H9 (cell line): ENCODE data around the gene SCFD2. TPM values are rescaled to one million over a fixed set of nuclear protein-coding genes. Genes with fewer than 3 reads are reported as not detected.

Source experiments
- DNase-seq: peaks from one replicate; pipeline ENCODE4 v3.0.0-alpha.2; 2017
- H2AFZ ChIP-seq: one replicate; pipeline ENCODE4 v1.6.1; 2013; ENCODE audit warnings: mild to moderate bottlenecking, low read length, control low read depth, moderate library complexity
- H2AK5ac ChIP-seq: 2 replicates; pipeline ENCODE4 v1.6.1; 2013; ENCODE audit warnings: low read length, control low read depth, mixed read lengths; ENCODE audit not compliant: insufficient read length
- H2BK120ac ChIP-seq: one replicate; pipeline ENCODE4 v1.6.1; 2013; ENCODE audit warnings: low read depth, mild to moderate bottlenecking, low read length, control low read depth, inconsistent platforms; ENCODE audit not compliant: poor library complexity, severe bottlenecking
- H2BK12ac ChIP-seq: 2 replicates; pipeline ENCODE4 v1.6.1; 2013; ENCODE audit warnings: low read length, control low read depth, mixed read lengths, low read depth; ENCODE audit not compliant: insufficient read length
- H2BK15ac ChIP-seq: 2 replicates; pipeline ENCODE4 v1.6.1; 2013; ENCODE audit warnings: low read depth, low read length, control low read depth
- H2BK20ac ChIP-seq: one replicate; pipeline ENCODE4 v1.6.1; 2013; ENCODE audit warnings: low read depth, mild to moderate bottlenecking, low read length, control low read depth, inconsistent platforms; ENCODE audit not compliant: poor library complexity, severe bottlenecking
- H2BK5ac ChIP-seq: 2 replicates; pipeline ENCODE4 v1.6.1; 2013; ENCODE audit warnings: low read length, control low read depth, mixed read lengths; ENCODE audit not compliant: insufficient read length
- H3K14ac ChIP-seq: 2 replicates; pipeline ENCODE4 v1.6.1; 2013; ENCODE audit warnings: low read length, control low read depth; ENCODE audit not compliant: insufficient read depth
- H3K18ac ChIP-seq: 2 replicates; pipeline ENCODE4 v1.6.1; 2013; ENCODE audit warnings: low read depth, mild to moderate bottlenecking, mixed read lengths, low read length, control low read depth; ENCODE audit not compliant: insufficient read length
- H3K23ac ChIP-seq: 2 replicates; pipeline ENCODE4 v1.6.1; 2013; ENCODE audit warnings: low read length, control low read depth, mixed read lengths, low read depth; ENCODE audit not compliant: insufficient read length
- H3K23me2 ChIP-seq: 2 replicates; pipeline ENCODE4 v1.6.1; 2013; ENCODE audit warnings: low read depth, mild to moderate bottlenecking, mixed read lengths, low read length, control low read depth; ENCODE audit not compliant: insufficient read length, poor library complexity, severe bottlenecking
- H3K27ac ChIP-seq: 2 replicates; pipeline ENCODE4 v1.5.1; 2013; ENCODE audit warnings: low read length, control low read depth, mixed read lengths, low read depth; ENCODE audit not compliant: insufficient read length
- H3K27me3 ChIP-seq: 2 replicates; pipeline ENCODE4 v1.6.1; 2013; ENCODE audit warnings: low read length, control low read depth, inconsistent platforms; ENCODE audit not compliant: insufficient read depth
- H3K4ac ChIP-seq: 2 replicates; pipeline ENCODE4 v1.6.1; 2013; ENCODE audit warnings: low read depth, mild to moderate bottlenecking, control low read depth, inconsistent platforms, low read length, moderate library complexity
- H3K4me1 ChIP-seq: 2 replicates; pipeline ENCODE4 v1.6.1; 2013; ENCODE audit warnings: low read length, control low read depth, inconsistent platforms; ENCODE audit not compliant: insufficient read depth
- H3K4me2 ChIP-seq: 2 replicates; pipeline ENCODE4 v1.6.1; 2013; ENCODE audit warnings: low read length, control low read depth, mixed read lengths; ENCODE audit not compliant: insufficient read length, insufficient read depth
- H3K56ac ChIP-seq: 2 replicates; pipeline ENCODE4 v1.6.1; 2013; ENCODE audit warnings: low read depth, mild to moderate bottlenecking, mixed read lengths, low read length, control low read depth; ENCODE audit not compliant: insufficient read length
- H3K79me1 ChIP-seq: 2 replicates; pipeline ENCODE4 v1.6.1; 2013; ENCODE audit warnings: low read depth, mild to moderate bottlenecking, moderate library complexity, low read length, control low read depth, inconsistent platforms; ENCODE audit not compliant: insufficient read depth, poor library complexity, severe bottlenecking
- H3K79me2 ChIP-seq: 2 replicates; pipeline ENCODE4 v1.6.1; 2013; ENCODE audit warnings: low read length, control low read depth, inconsistent platforms; ENCODE audit not compliant: insufficient read depth
- H3K9ac ChIP-seq: 2 replicates; pipeline ENCODE4 v1.6.1; 2013; ENCODE audit warnings: low read length, control low read depth, mixed read lengths; ENCODE audit not compliant: insufficient read length; ENCODE audit errors: extremely low read depth
- H3K9me3 ChIP-seq: one replicate; pipeline ENCODE4 v1.6.1; 2013; ENCODE audit warnings: low read depth, low read length, inconsistent platforms; ENCODE audit not compliant: control insufficient read depth
- H3T11ph ChIP-seq: one replicate; pipeline ENCODE4 v1.6.1; 2013; ENCODE audit warnings: mild to moderate bottlenecking, low read length, control low read depth, inconsistent platforms
- H4K20me1 ChIP-seq: one replicate; pipeline ENCODE4 v1.6.1; 2013; ENCODE audit not compliant: control insufficient read depth, insufficient read length, insufficient read depth
- H4K5ac ChIP-seq: 2 replicates; pipeline ENCODE4 v1.6.1; 2013; ENCODE audit warnings: low read depth, mild to moderate bottlenecking, mixed read lengths, low read length, control low read depth; ENCODE audit not compliant: insufficient read length
- H4K8ac ChIP-seq: replicated peaks from 2 replicates; pipeline ENCODE4 v1.6.1; 2013; ENCODE audit warnings: low read length, control low read depth, mixed read lengths, low read depth; ENCODE audit not compliant: insufficient read length
- H4K91ac ChIP-seq: 2 replicates; pipeline ENCODE4 v1.6.1; 2013; ENCODE audit warnings: low read depth, mild to moderate bottlenecking, moderate library complexity, mixed read lengths, low read length, control low read depth; ENCODE audit not compliant: insufficient read length
- H3K27ac Mint-ChIP-seq, 3 experiments: 2 replicates in 2 of 3; 3 replicates in 1 of 3; pipeline ENCODE4 v1.8.0; 2020 to 2021; ENCODE audit warnings: mixed read lengths in 3 of 3, mild to moderate bottlenecking in 1 of 3, moderate library complexity in 1 of 3
- H3K27me3 Mint-ChIP-seq: 2 replicates; pipeline ENCODE4 v1.8.0; 2021; ENCODE audit warnings: low read depth, mild to moderate bottlenecking, moderate library complexity, mixed read lengths
- H3K36me3 Mint-ChIP-seq, 3 experiments: 2 replicates in 2 of 3; 3 replicates in 1 of 3; pipeline ENCODE4 v1.8.0; 2020 to 2021; ENCODE audit warnings: low read depth in 3 of 3, mixed read lengths in 3 of 3; ENCODE audit not compliant: insufficient read depth in 1 of 3
- H3K4me1 Mint-ChIP-seq, 2 experiments: 2 replicates each; pipeline ENCODE4 v1.8.0; 2020; ENCODE audit warnings: mixed read lengths in 2 of 2
- H3K4me3 Mint-ChIP-seq, 2 experiments: 2 replicates in 1 of 2; 3 replicates in 1 of 2; pipeline ENCODE4 v1.8.0; 2020 to 2021; ENCODE audit warnings: mild to moderate bottlenecking in 2 of 2, mixed read lengths in 2 of 2, moderate library complexity in 1 of 2
- H3K9me3 Mint-ChIP-seq, 2 experiments: 2 replicates in 1 of 2; 3 replicates in 1 of 2; pipeline ENCODE4 v1.8.0; 2020; ENCODE audit warnings: mild to moderate bottlenecking in 2 of 2, mixed read lengths in 2 of 2, moderate library complexity in 1 of 2
- CTCF ChIP-seq: fragments of 200-600 bp; sonication (generic); conservative IDR thresholded peaks from 3 replicates; pipeline ENCODE4 v1.8.0; 2021; ENCODE audit warnings: antibody characterized with exemption, mild to moderate bottlenecking
- WGBS: extraction: QIAGEN DNeasy Blood & Tissue Kit; methylation state at CpG from one replicate; pipeline ENCODE4 v1.1.7; 2013; ENCODE audit warnings: missing lambda C conversion rate, low lambda C conversion rate, mixed read lengths; ENCODE audit not compliant: insufficient read length; ENCODE audit errors: extremely low coverage; 5-methylcytosine and 5-hydroxymethylcytosine counted together
- total RNA-seq: library from RNA; stranded (reverse); gene quantifications from 2 replicates; pipeline ENCODE4 v1.2.1, GENCODE V29; 2021

The SCFD2 gene
- total RNA-seq, 1 experiment from 2014 or later = 10.1 TPM

DNA sequence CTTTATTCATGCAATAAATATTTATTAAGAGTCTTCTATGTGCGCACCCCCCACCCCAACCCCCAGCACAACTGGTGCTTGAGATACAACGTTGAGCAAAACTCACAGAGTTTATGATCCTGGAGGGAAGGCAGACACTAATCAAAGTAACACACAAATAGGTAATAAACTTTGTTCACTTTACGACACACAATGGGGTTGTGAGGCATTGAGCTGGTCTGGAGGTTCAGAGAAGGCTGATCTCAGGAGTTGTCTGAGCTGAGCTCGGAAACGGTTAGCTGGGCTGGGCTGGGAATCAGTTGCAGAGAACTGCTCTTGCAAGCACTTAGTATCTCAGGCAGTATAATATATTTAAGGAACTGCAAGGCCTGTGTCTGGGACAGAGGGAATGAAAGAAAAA lies 238.5 kb downstream of the SCFD2 start:
- no peak overlapping the region for H3K18ac ChIP-seq
- H2BK20ac ChIP-seq = no peak overlapping the region
- no peak overlapping the region for H2BK5ac ChIP-seq
- no peak overlapping the region for H3K14ac ChIP-seq
- H3K4me2 ChIP-seq = no peak overlapping the region
- no peak overlapping the region for H3K23ac ChIP-seq
- H4K8ac ChIP-seq = no peak overlapping the region
- no peak overlapping the region for H3K56ac ChIP-seq
- H2BK15ac ChIP-seq = no peak overlapping the region
- H3K4ac ChIP-seq = no peak overlapping the region
- no CpG with 5 or more reads among the region's 5 CpGs for WGBS
- no peaks in the 10 kb centered on the region for H3K79me1 ChIP-seq
- Mint-ChIP-seq H3K9me3 (no peaks in the 10 kb centered on the region), H3K27ac (no peak overlapping the region), H3K4me1 (no peaks in the 10 kb centered on the region), H3K27me3 (no peaks in the 10 kb centered on the region), H3K36me3 (no peaks in the 10 kb centered on the region), H3K4me3 (no peak overlapping the region)
- no peak overlapping the region for H4K91ac ChIP-seq
- H3K23me2 ChIP-seq = no peaks in the 10 kb centered on the region
- DNase-seq = no peak
- H3K9me3 ChIP-seq = no peaks in the 10 kb centered on the region
- no peak overlapping the region for H3T11ph ChIP-seq
- no peaks in the 10 kb centered on the region for H4K20me1 ChIP-seq
- H3K27ac ChIP-seq = no peak overlapping the region
- H2AK5ac ChIP-seq = no peak overlapping the region
- no peak overlapping the region for H2AFZ ChIP-seq
- H3K9ac ChIP-seq = no peak overlapping the region
- H3K4me1 ChIP-seq = no peaks in the 10 kb centered on the region
- no peak overlapping the region for H2BK12ac ChIP-seq
- H3K27me3 ChIP-seq = no peaks in the 10 kb centered on the region
- H2BK120ac ChIP-seq = no peak overlapping the region
- H3K79me2 ChIP-seq = no peaks in the 10 kb centered on the region
- no peak overlapping the region for H4K5ac ChIP-seq
- no peak for TF ChIP-seq CTCF
